Activated CD8-positive, alpha-beta T cell treated with anti-CD3 and anti-CD28 coated beads for 36 hours (primary cell): ENCODE results near the gene OR51L1. TPM values are rescaled to one million over a fixed set of nuclear protein-coding genes. Genes with fewer than 3 reads are reported as not detected.
"Not testable (repeated sequence)": the region's sequence is repeated elsewhere in the genome, so short reads cannot be mapped to it uniquely, and the experiment has no call there.

Experiments
- ATAC-seq: fragments of 200-7000 bp; cut with Tn5 transposase; one replicate; pipeline ENCODE4 v1.10.0; 2021; ENCODE audit warnings: mild to moderate bottlenecking, moderate library complexity
- CTCF ChIA-PET: fragments of 350-600 bp; sonication (Branson Sonifier 250); formaldehyde crosslinking; loops from one replicate; lab custom pipeline; 2021; ENCODE audit warnings: antibody characterized with exemption; lab: Charles Lee
- POLR2A ChIA-PET: fragments of 350-600 bp; sonication (Branson Sonifier 250); formaldehyde crosslinking; loops from one replicate; lab custom pipeline; 2021; ENCODE audit warnings: antibody characterized with exemption; lab: Charles Lee
- DNase-seq: peaks from one replicate; pipeline ENCODE4 v3.0.0-alpha.2; 2020
- H3K27ac Mint-ChIP-seq: one replicate; pipeline ENCODE4 v1.8.0; 2021; ENCODE audit warnings: mild to moderate bottlenecking, mixed read lengths
- H3K27me3 Mint-ChIP-seq: one replicate; pipeline ENCODE4 v1.8.0; 2021; ENCODE audit warnings: mixed read lengths
- H3K36me3 Mint-ChIP-seq: one replicate; pipeline ENCODE4 v1.8.0; 2021; ENCODE audit warnings: low read depth, mixed read lengths
- H3K4me1 Mint-ChIP-seq: one replicate; pipeline ENCODE4 v1.8.0; 2021; ENCODE audit warnings: low read depth, mixed read lengths
- H3K4me3 Mint-ChIP-seq: one replicate; pipeline ENCODE4 v1.8.0; 2021; ENCODE audit warnings: mild to moderate bottlenecking, moderate library complexity, mixed read lengths
- H3K9me3 Mint-ChIP-seq: one replicate; pipeline ENCODE4 v1.8.0; 2021; ENCODE audit warnings: mixed read lengths
- intact Hi-C: fragments of 100-400 bp; cut with micrococcal nuclease; formaldehyde crosslinking; loops from one replicate; pipeline ENCODE4 v1.10.0; 2022
- total RNA-seq, 2 experiments: library from RNA; stranded (reverse); gene quantifications; one replicate each; pipeline ENCODE4 v1.2.3, GENCODE V29; 2021
- TF ChIP-seq, protein P1 (sequence below): fragments of 200-600 bp; IDR thresholded peaks from one replicate; pipeline ENCODE4 v1.8.0; 2022; ENCODE audit warnings: antibody characterized with exemption, mild to moderate bottlenecking

The OR51L1 gene, protein sequence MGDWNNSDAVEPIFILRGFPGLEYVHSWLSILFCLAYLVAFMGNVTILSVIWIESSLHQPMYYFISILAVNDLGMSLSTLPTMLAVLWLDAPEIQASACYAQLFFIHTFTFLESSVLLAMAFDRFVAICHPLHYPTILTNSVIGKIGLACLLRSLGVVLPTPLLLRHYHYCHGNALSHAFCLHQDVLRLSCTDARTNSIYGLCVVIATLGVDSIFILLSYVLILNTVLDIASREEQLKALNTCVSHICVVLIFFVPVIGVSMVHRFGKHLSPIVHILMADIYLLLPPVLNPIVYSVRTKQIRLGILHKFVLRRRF
- total RNA-seq = not detected

DNA sequence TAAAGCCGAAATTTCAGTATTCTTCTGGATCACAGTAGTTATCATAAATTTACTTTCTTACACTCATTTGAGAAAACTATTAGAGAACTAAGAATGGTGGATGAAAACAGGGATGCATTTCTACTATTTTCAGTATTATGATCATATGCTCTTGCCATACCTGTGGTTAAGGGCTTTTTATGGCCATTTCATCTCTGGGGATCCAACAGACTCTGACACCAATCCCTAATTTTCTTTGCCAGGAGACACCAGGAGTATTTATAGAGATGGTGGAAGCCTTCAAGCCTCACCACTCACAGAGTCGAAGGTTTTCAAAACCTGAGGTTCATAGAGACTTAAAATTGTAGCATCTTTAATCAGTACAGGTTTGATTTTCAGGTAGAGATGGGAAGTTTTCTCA is at the start of gene OR51L1:
TSS of gene OR51L1 (plus strand) at position 301 of the 400 bp plus-strand sequence. CDS start 4,132 bp downstream, outside the sequence.
- no peak for DNase-seq
- Mint-ChIP-seq H3K4me1 (no peaks in the 10 kb centered on the region), H3K27ac (no peak within 1 kb of the TSS), H3K36me3 (no peaks in the 10 kb centered on the region), H3K4me3 (no peak within 1 kb of the TSS), H3K27me3 (no peaks in the 10 kb centered on the region), H3K9me3 (no peaks in the 10 kb centered on the region)
- TF ChIP-seq, protein P1, sequence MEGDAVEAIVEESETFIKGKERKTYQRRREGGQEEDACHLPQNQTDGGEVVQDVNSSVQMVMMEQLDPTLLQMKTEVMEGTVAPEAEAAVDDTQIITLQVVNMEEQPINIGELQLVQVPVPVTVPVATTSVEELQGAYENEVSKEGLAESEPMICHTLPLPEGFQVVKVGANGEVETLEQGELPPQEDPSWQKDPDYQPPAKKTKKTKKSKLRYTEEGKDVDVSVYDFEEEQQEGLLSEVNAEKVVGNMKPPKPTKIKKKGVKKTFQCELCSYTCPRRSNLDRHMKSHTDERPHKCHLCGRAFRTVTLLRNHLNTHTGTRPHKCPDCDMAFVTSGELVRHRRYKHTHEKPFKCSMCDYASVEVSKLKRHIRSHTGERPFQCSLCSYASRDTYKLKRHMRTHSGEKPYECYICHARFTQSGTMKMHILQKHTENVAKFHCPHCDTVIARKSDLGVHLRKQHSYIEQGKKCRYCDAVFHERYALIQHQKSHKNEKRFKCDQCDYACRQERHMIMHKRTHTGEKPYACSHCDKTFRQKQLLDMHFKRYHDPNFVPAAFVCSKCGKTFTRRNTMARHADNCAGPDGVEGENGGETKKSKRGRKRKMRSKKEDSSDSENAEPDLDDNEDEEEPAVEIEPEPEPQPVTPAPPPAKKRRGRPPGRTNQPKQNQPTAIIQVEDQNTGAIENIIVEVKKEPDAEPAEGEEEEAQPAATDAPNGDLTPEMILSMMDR = no peak
- ChIA-PET POLR2A (no interaction called here), CTCF (no interaction called here)
- intact Hi-C loops = no loop called here
- no peak for ATAC-seq

DNA sequence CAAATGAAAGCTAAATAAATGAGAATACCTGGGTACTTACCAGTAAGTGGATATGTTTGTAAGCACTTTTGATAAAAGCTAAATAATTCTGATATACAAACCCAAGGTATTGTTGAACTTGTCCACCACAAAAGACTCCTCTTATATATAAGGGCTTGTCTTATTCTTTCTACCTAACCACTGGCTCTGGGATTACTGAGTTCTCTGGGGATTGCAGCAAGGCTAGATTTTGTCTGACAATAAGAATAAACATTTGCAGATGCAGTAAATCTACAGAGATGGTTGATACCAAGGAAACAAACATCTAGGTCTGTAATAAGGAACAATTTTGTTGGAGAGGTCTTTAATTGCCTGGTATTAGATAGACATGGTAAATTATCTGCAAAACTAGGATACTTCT is 47.1 kb upstream of the OR51L1 start, which contains the start of gene OR51A4:
TSS of gene OR51A4 (minus strand) at position 101 of the 400 bp plus-strand sequence. CDS start 505 bp downstream, outside the sequence.
- no peaks in the 10 kb centered on the region for H3K9me3 Mint-ChIP-seq
- no peaks in the 10 kb centered on the region for H3K27me3 Mint-ChIP-seq
- H3K36me3 Mint-ChIP-seq = no peaks in the 10 kb centered on the region
- DNase-seq (no peak), ATAC-seq (no peak)
- TF ChIP-seq, protein P1 = no peak
- ChIA-PET POLR2A (no interaction called here), CTCF (no interaction called here)
- intact Hi-C loops = no loop called here
- H3K27ac Mint-ChIP-seq = no peak within 1 kb of the TSS
- no peaks in the 10 kb centered on the region for H3K4me1 Mint-ChIP-seq
- no peak within 1 kb of the TSS for H3K4me3 Mint-ChIP-seq

DNA sequence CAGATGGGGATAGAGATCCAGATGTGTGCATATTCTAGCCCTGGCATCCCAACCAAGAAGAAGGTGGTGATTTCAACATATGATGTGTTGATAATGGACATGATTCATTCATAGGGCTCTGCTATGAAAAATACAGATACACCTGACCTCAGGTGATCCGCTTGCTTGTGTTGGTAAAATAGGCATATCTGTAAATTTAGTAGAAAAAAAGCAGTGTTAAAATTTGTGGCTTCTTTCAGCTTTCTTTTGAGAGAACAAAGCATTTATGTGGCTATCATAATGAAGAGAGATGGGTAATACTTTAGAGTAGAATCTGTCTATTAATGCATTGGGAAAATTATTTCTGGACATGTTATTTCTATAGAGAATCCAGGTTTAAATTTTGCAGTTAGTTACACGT is 39.0 kb upstream of the OR51L1 start, which contains the start of gene OR51A2:
TSS of gene OR51A2 (minus strand) at position 101 of the 400 bp plus-strand sequence. CDS start at position 101, 0 bp downstream.
- intact Hi-C loops, DNase-seq, ATAC-seq, H3K4me1 Mint-ChIP-seq, H3K27me3 Mint-ChIP-seq, H3K4me3 Mint-ChIP-seq, POLR2A ChIA-PET, H3K9me3 Mint-ChIP-seq, H3K27ac Mint-ChIP-seq, CTCF ChIA-PET, H3K36me3 Mint-ChIP-seq: not testable (repeated sequence)

DNA sequence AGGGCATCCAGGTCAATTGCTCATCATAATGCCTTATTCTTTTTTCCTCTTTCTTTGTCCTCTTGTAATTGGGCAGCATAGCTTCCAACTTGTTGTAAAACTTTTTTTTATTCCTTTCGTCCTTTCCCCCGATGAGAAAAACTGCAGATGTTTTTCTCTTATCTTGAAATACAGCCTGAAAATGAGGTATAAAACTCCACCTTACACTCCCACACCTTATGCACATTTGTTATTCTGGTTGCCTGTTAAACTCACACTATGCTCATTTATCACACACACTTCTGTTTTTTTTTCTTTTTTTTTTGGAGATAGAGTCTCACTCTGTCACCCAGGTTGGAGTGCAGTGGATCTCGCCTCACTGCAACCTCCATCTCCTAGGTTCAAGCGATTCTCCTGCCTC is 37.3 kb upstream of the OR51L1 start:
- DNase-seq (no peak), ATAC-seq (no peak)
- H3K9me3 Mint-ChIP-seq = no peaks in the 10 kb centered on the region
- POLR2A ChIA-PET = no interaction called here
- H3K4me3 Mint-ChIP-seq = no peak overlapping the region
- H3K27me3 Mint-ChIP-seq = no peaks in the 10 kb centered on the region
- TF ChIP-seq, protein P1 = no peak
- H3K4me1 Mint-ChIP-seq = no peaks in the 10 kb centered on the region
- H3K36me3 Mint-ChIP-seq = no peaks in the 10 kb centered on the region
- intact Hi-C loops = no loop called here
- H3K27ac Mint-ChIP-seq = no peak overlapping the region
- CTCF ChIA-PET = no interaction called here

DNA sequence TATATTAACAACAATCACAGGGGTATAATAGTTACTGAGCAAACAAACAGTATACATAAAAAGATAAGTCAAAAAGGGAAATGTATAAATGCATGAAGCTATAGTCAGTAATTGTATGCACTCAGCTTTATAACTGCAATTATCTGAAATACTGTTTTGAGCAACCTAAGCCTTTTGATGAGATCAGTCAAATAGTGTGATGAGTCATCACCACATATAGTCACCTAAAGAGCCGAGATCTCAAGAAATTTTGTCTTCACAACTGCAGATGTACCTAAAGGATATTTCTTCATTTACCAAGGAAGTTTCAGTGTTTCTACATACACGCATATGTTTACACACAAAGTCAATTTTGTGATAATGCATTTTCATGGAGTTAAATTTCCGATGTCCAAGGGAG is 33.8 kb upstream of the OR51L1 start:
- H3K27ac Mint-ChIP-seq = no peak overlapping the region
- no peaks in the 10 kb centered on the region for H3K4me1 Mint-ChIP-seq
- TF ChIP-seq, protein P1 = no peak
- H3K4me3 Mint-ChIP-seq = no peak overlapping the region
- ATAC-seq (no peak), DNase-seq (no peak)
- POLR2A ChIA-PET = no interaction called here
- no peaks in the 10 kb centered on the region for H3K27me3 Mint-ChIP-seq
- intact Hi-C loops = no loop called here
- H3K36me3 Mint-ChIP-seq = no peaks in the 10 kb centered on the region
- CTCF ChIA-PET = no interaction called here
- H3K9me3 Mint-ChIP-seq = no peaks in the 10 kb centered on the region
